Common myeloid progenitor, CD34-positive (primary cell): ENCODE measurements around the gene TRAPPC8.
A peak's percentile ranks its signal among the peaks of the same experiment; 100 is the strongest.
"Not testable (repeated sequence)": the region's sequence is repeated elsewhere in the genome, so short reads cannot be mapped to it uniquely, and the experiment has no call there.

Experiments used
- CTCF ChIA-PET: fragments of 350-600 bp; sonication (Branson Sonifier 250); formaldehyde crosslinking; loops from one replicate; lab custom pipeline; 2021; ENCODE audit warnings: antibody characterized with exemption; lab: Charles Lee
- POLR2A ChIA-PET: fragments of 350-600 bp; sonication (Branson Sonifier 250); formaldehyde crosslinking; loops from one replicate; lab custom pipeline; 2021; ENCODE audit warnings: antibody characterized with exemption; lab: Charles Lee
- DNase-seq, 3 donors: peaks; one replicate each; pipeline versions ENCODE4 v3.0.0 to v3.0.0-alpha.2; 2013
- H3K27ac ChIP-seq, 2 experiments: 1 replicate in 1 of 2; 2 replicates in 1 of 2; pipeline ENCODE4 v1.7.0; 2013; ENCODE audit warnings: inconsistent platforms in 2 of 2, low read length in 2 of 2, mild to moderate bottlenecking in 2 of 2, low read depth in 1 of 2, moderate library complexity in 1 of 2; ENCODE audit not compliant: severe bottlenecking in 2 of 2, insufficient read depth in 1 of 2, poor library complexity in 1 of 2
- H3K27me3 ChIP-seq, 5 experiments: replicated peaks in 2 of 5; 1 replicate in 3 of 5; 2 replicates in 2 of 5; pipeline versions ENCODE4 v1.6.1 to v1.7.0; 2013; ENCODE audit warnings: low read length in 4 of 5, mild to moderate bottlenecking in 2 of 5, moderate library complexity in 2 of 5, inconsistent platforms in 1 of 5; ENCODE audit not compliant: insufficient read depth in 5 of 5, control insufficient read depth in 4 of 5
- H3K36me3 ChIP-seq, 4 experiments: 1 replicate in 2 of 4; 2 replicates in 2 of 4; pipeline versions ENCODE4 v1.6.1 to v1.7.0; 2013; ENCODE audit warnings: low read length in 3 of 4, control low read depth in 1 of 4, mild to moderate bottlenecking in 1 of 4; ENCODE audit not compliant: control insufficient read depth in 4 of 4, insufficient read depth in 4 of 4
- H3K4me1 ChIP-seq, 4 experiments: 1 replicate in 3 of 4; 2 replicates in 1 of 4; pipeline versions ENCODE4 v1.6.1 to v1.7.1; 2013; ENCODE audit warnings: low read length in 3 of 4, mild to moderate bottlenecking in 3 of 4, control low read depth in 1 of 4, inconsistent platforms in 1 of 4, moderate library complexity in 1 of 4; ENCODE audit not compliant: control insufficient read depth in 4 of 4, insufficient read depth in 4 of 4; ENCODE audit errors: control extremely low read depth in 1 of 4
- H3K4me3 ChIP-seq, 7 experiments: 1 replicate in 4 of 7; 2 replicates in 3 of 7; pipeline versions ENCODE4 v1.5.1 to v1.7.0; 2013; ENCODE audit warnings: mild to moderate bottlenecking in 7 of 7, low read length in 6 of 7, moderate library complexity in 6 of 7, inconsistent platforms in 2 of 7, low read depth in 2 of 7, control low read depth in 1 of 7; ENCODE audit not compliant: insufficient read depth in 4 of 7, control insufficient read depth in 1 of 7; ENCODE audit errors: extremely low read depth in 1 of 7
- H3K9me3 ChIP-seq, 5 experiments: 1 replicate in 4 of 5; 2 replicates in 1 of 5; pipeline versions ENCODE4 v1.6.1 to v1.7.1; 2013; ENCODE audit warnings: low read length in 4 of 5, mild to moderate bottlenecking in 2 of 5, inconsistent platforms in 1 of 5, low read depth in 1 of 5, moderate library complexity in 1 of 5; ENCODE audit not compliant: control insufficient read depth in 4 of 5, insufficient read depth in 2 of 5; ENCODE audit errors: control extremely low read depth in 1 of 5
- WGBS: methylation state at CpG from one replicate; pipeline ENCODE4 v1.1.5; 2013; ENCODE audit not compliant: insufficient coverage; 5-methylcytosine and 5-hydroxymethylcytosine counted together

Gene TRAPPC8

GRCh38 chr18:31943878-31944816, 1.2 kb upstream of the TRAPPC8 start:
- POLR2A ChIA-PET = interaction anchor here (1.4 to 1.7 kb wide), 2 partner anchors 75 to 105 kb away, joined by 6 to 8 read pairs; partner anchors contain the start of gene RNF125
- Histone ChIP-seq H3K36me3 (no peaks in the 10 kb centered on the region), H3K27ac (peak overlapping the region; percentile 9 to 74), H3K9me3 (no peaks in the 10 kb centered on the region), H3K27me3 (no peaks in the 10 kb centered on the region), H3K4me3 (peak overlapping the region; percentile 38 to 86 (median 71)), H3K4me1 (peaks cover 11 to 37% (median 22%) of the 10 kb centered on the region in 4 experiments)
- DNase-seq = peak in 2 of 3 donors; percentile 14 to 26
- CTCF ChIA-PET = interaction anchor here (1.0 to 3.3 kb wide), 5 partner anchors 19 to 124 kb away, joined by 3 to 18 read pairs (median 4); partner anchors contain the start of gene RNF125
- 12% methylated on average over 12 of the region's 15 CpGs for WGBS

GRCh38 chr18:31942291-31942998, 483 bp downstream of the TRAPPC8 start:
- CTCF ChIA-PET = interaction anchor here (0.8 to 3.3 kb wide), 9 partner anchors 14 to 131 kb away, joined by 3 to 18 read pairs (median 4); partner anchors contain the start of gene RNF125
- H3K36me3 ChIP-seq = no peaks in the 10 kb centered on the region

GRCh38 chr18:31941010-31941809, 1.7 kb downstream of the TRAPPC8 start:
- ChIA-PET CTCF (interaction anchor here (0.7 to 3.3 kb wide), 7 partner anchors 9 to 136 kb away, joined by 3 to 18 read pairs (median 4); partner anchors contain the start of gene RNF125), POLR2A (interaction anchor here (0.9 to 1.2 kb wide), 3 partner anchors 15 to 132 kb away, joined by 3 to 5 read pairs (median 3); partner anchors contain the start of gene RNF125)
- peak overlapping the region in 6 of 7 experiments; percentile 86 to 99 (median 97) for H3K4me3 ChIP-seq

More at GRCh38 chr18:31942291-31942998, 483 bp downstream of the TRAPPC8 start:
- Histone ChIP-seq H3K27me3 (no peaks in the 10 kb centered on the region), H3K9me3 (no peaks in the 10 kb centered on the region), H3K4me3 (peak overlapping the region; percentile 86 to 99 (median 97)), H3K27ac (peak overlapping the region; percentile 96 to 98), H3K4me1 (peaks cover 11 to 37% (median 22%) of the 10 kb centered on the region in 4 experiments)
- POLR2A ChIA-PET = interaction anchor here (0.5 to 1.7 kb wide), 11 partner anchors 11 to 528 kb away, joined by 3 to 8 read pairs (median 4); partner anchors contain the start of genes GAREM1, RNF125 and RNF138
- WGBS = 0% methylated on average over 60 of the region's 64 CpGs
- DNase-seq = peak; percentile 25 to 96 (median 94)

GRCh38 chr18:31934773-31935172, 8.2 kb downstream of the TRAPPC8 start:
- H3K4me3 ChIP-seq, H3K27me3 ChIP-seq, H3K9me3 ChIP-seq, DNase-seq, CTCF ChIA-PET, POLR2A ChIA-PET, H3K27ac ChIP-seq, H3K4me1 ChIP-seq: not testable (repeated sequence)
- 100% methylated on average over 3 of the region's 8 CpGs for WGBS
- peaks cover 4 to 13% (median 11%) of the 10 kb centered on the region in 4 experiments for H3K36me3 ChIP-seq

More at GRCh38 chr18:31941010-31941809, 1.7 kb downstream of the TRAPPC8 start:
- H3K9me3 ChIP-seq = no peaks in the 10 kb centered on the region
- H3K27me3 ChIP-seq = no peaks in the 10 kb centered on the region
- peak overlapping the region in 1 of 2 experiments; percentile 98 for H3K27ac ChIP-seq
- no peak for DNase-seq
- peaks cover 11 to 37% (median 22%) of the 10 kb centered on the region in 4 experiments for H3K4me1 ChIP-seq
- WGBS = 89% methylated on average over 12 of the region's 24 CpGs
- H3K36me3 ChIP-seq = peaks cover 0 to 3% (median under 1%) of the 10 kb centered on the region in 4 experiments

- Histone ChIP-seq H3K9me3 (no peaks in the 10 kb centered on the region), H3K36me3 (peaks cover 10 to 36% (median 22%) of the 10 kb centered on the region in 4 experiments), H3K27ac (no peak overlapping the region), H3K27me3 (no peaks in the 10 kb centered on the region), H3K4me3 (no peak overlapping the region), H3K4me1 (no peaks in the 10 kb centered on the region)
- CTCF ChIA-PET = interaction anchor here (0.7 to 1.1 kb wide), 2 partner anchors 9 to 427 kb away, joined by 3 read pairs; no protein-coding TSS in a partner anchor
- WGBS = 100% methylated on average over 1 of the region's 6 CpGs
- DNase-seq = no peak
- POLR2A ChIA-PET = interaction anchor here (1.3 kb wide), 1 partner anchor 11 kb away, joined by 4 read pairs; the partner anchor contains the start of gene TRAPPC8
These were observed 11.1 kb downstream of the TRAPPC8 start for GRCh38 chr18:31931886-31932240.
